Stomach (tissue), 9 donors: ENCODE data around the gene NQO2. TPM values are rescaled to one million over a fixed set of nuclear protein-coding genes. Genes with fewer than 3 reads are reported as not detected.
"Not testable (repeated sequence)": the region's sequence is repeated elsewhere in the genome, so short reads cannot be mapped to it uniquely, and the experiment has no call there.

Experiments
- DNase-seq, 2 donors: peaks; one replicate each; pipeline versions ENCODE4 v3.0.0 to v3.0.0-alpha.2; 2013 to 2019
- H3K27ac ChIP-seq, 5 donors: fragments of 200-600 bp in 4 of 5; sonication (generic) in 4 of 5; one replicate each; pipeline ENCODE4 v1.5.1; 2013 to 2019; ENCODE audit warnings: mild to moderate bottlenecking in 1 of 5, moderate library complexity in 1 of 5
- H3K27me3 ChIP-seq, 3 donors: fragments of 200-600 bp; sonication (generic); one replicate each; pipeline ENCODE4 v1.5.1; 2017 to 2019; ENCODE audit warnings: mixed run types in 1 of 3
- H3K36me3 ChIP-seq, 4 donors: fragments of 200-600 bp; sonication (generic); 1 replicate in 3 of 4; 2 replicates in 1 of 4; pipeline ENCODE4 v1.5.1; 2016 to 2019
- H3K4me1 ChIP-seq, 4 donors: fragments of 200-600 bp; sonication (generic); one replicate each; pipeline ENCODE4 v1.5.1; 2016 to 2019
- H3K4me3 ChIP-seq, 4 donors: fragments of 200-600 bp; sonication (generic) in 3 of 4; one replicate each; pipeline ENCODE4 v1.5.1; 2016 to 2019; ENCODE audit warnings: mild to moderate bottlenecking in 1 of 4
- H3K9me3 ChIP-seq, 4 donors: fragments of 200-600 bp; sonication (generic); one replicate each; pipeline ENCODE4 v1.5.1; 2016 to 2019
- CTCF ChIP-seq, 7 experiments: fragments of 450-650 bp in 4 of 7; fragments of 200-600 bp in 3 of 7; sonication (generic) in 3 of 7; IDR thresholded peaks; one replicate each; pipeline ENCODE4 v1.5.1; 2016 to 2019; ENCODE audit warnings: antibody characterized with exemption in 7 of 7, control low read depth in 2 of 7, mild to moderate bottlenecking in 1 of 7
- EP300 ChIP-seq: sonication (generic); formaldehyde crosslinking; IDR thresholded peaks from one replicate; pipeline ENCODE4 v1.6.1; 2017; ENCODE audit warnings: antibody characterized with exemption
- POLR2A ChIP-seq, 4 donors: fragments of 450-650 bp; IDR thresholded peaks; one replicate each; pipeline ENCODE4 v1.6.1; 2016; ENCODE audit warnings: antibody characterized with exemption in 4 of 4, control low read depth in 2 of 4, mild to moderate bottlenecking in 1 of 4, moderate library complexity in 1 of 4
- POLR2AphosphoS5 ChIP-seq, 3 donors: sonication (generic); formaldehyde crosslinking; IDR thresholded peaks; one replicate each; pipeline ENCODE4 v1.6.1; 2016; ENCODE audit warnings: antibody characterized with exemption in 3 of 3
- WGBS, 5 donors: extraction: QIAGEN DNeasy Blood & Tissue Kit in 3 of 5; methylation state at CpG; one replicate each; pipeline versions ENCODE4 v1.1.5 to v1.1.7; 2013 to 2018; 5-methylcytosine and 5-hydroxymethylcytosine counted together
- intact Hi-C: fragments of 100-400 bp; cut with DNase I; formaldehyde crosslinking; loops from one replicate; pipeline ENCODE4 v1.15.1; 2023; ENCODE audit warnings: low total_unique reads
- polyA plus RNA-seq, 3 donors: library from polyadenylated mRNA; stranded (reverse); fragments of 200-250 nt; gene quantifications; one replicate each; pipeline ENCODE4 v1.2.3, GENCODE V29; 2013
- total RNA-seq, 5 donors: library from RNA; depleted of rRNA; stranded (reverse); fragments of >200 nt; gene quantifications; one replicate each; pipeline versions ENCODE4 v1.1.0 to v1.2.3, GENCODE V29; 2014 to 2016
- donor health status: healthy with polysubstance abuse.
- donor health status: Bipolar disorder and iron deficiency.
- donor health status: healthy.

The NQO2 gene
- total and polyA plus RNA-seq, 8 donors, result 0.87 to 43.1 (median 28.3) TPM; not detected in 1

- DNase-seq, result peak in 1 of 2 donors; percentile 71
- peaks cover 17 to 44% (median 29%) of the 10 kb centered on the region in 4 donors for H3K4me1 ChIP-seq
- no peak overlapping the region for H3K4me3 ChIP-seq
- H3K27me3 ChIP-seq, result no peaks in the 10 kb centered on the region
- peak overlapping the region in 2 of 5 donors; percentile 14 to 29 for H3K27ac ChIP-seq
- no peaks in the 10 kb centered on the region for H3K9me3 ChIP-seq
- no peak for TF ChIP-seq EP300
- peak in 2 of 3 donors; percentile 20 to 58 for TF ChIP-seq POLR2AphosphoS5 (IDR thresholded peaks at IDR 0.05)
- TF ChIP-seq POLR2A (IDR thresholded peaks at IDR 0.05), result no peak
- TF ChIP-seq CTCF (IDR thresholded peaks at IDR 0.05), result peak in 5 of 7 experiments; percentile 36 to 54 (median 47)
- H3K36me3 ChIP-seq, result peaks cover 16 to 32% (median 30%) of the 10 kb centered on the region in 4 donors
- intact Hi-C loops, result no loop called here
- 36 to 57% (median 55%) methylated on average over 2 of the region's 2 CpGs for WGBS, 5 donors
Observed at GRCh38 chr6:3001773-3002293, 2.1 kb downstream of the NQO2 start.

- intact Hi-C loops, DNase-seq, H3K27me3 ChIP-seq, H3K9me3 ChIP-seq, H3K4me3 ChIP-seq, H3K27ac ChIP-seq: not testable (repeated sequence)
- peaks cover 17 to 42% (median 29%) of the 10 kb centered on the region in 4 donors for H3K4me1 ChIP-seq
- peaks cover 18 to 45% (median 42%) of the 10 kb centered on the region in 4 donors for H3K36me3 ChIP-seq
- 74 to 97% (median 89%) methylated on average over 3 to 4 of the region's 5 CpGs for WGBS, 5 donors
Observed at GRCh38 chr6:3003226-3003625, 3.5 kb downstream of the NQO2 start.

GRCh38 chr6:3005077-3005476 is 5.4 kb downstream of the NQO2 start:
- Histone ChIP-seq H3K27ac (no peak overlapping the region), H3K9me3 (no peaks in the 10 kb centered on the region), H3K4me3 (no peak overlapping the region), H3K4me1 (peaks cover 9 to 28% (median 17%) of the 10 kb centered on the region in 4 donors), H3K36me3 (peaks cover 26 to 64% (median 61%) of the 10 kb centered on the region in 4 donors), H3K27me3 (no peaks in the 10 kb centered on the region)
- TF ChIP-seq POLR2A (IDR thresholded peaks at IDR 0.05) (no peak), POLR2AphosphoS5 (IDR thresholded peaks at IDR 0.05) (no peak), EP300 (no peak), CTCF (IDR thresholded peaks at IDR 0.05) (no peak)
- WGBS, 5 donors, result 91 to 97% (median 95%) methylated on average over 9 of the region's 9 CpGs
- intact Hi-C loops, result loop anchor here (5.0 kb wide), 1 partner anchor 42 kb away; no protein-coding TSS in a partner anchor
- DNase-seq, result no peak

GRCh38 chr6:3005874-3006273 is 6.2 kb downstream of the NQO2 start:
- DNase-seq, result no peak
- no peaks in the 10 kb centered on the region for H3K27me3 ChIP-seq
- no peak overlapping the region for H3K4me3 ChIP-seq
- peaks cover 4 to 20% (median 10%) of the 10 kb centered on the region in 4 donors for H3K4me1 ChIP-seq
- H3K9me3 ChIP-seq, result peaks cover 0 to 5% (median 4%) of the 10 kb centered on the region in 4 donors
- TF ChIP-seq POLR2AphosphoS5 (IDR thresholded peaks at IDR 0.05), result no peak
- TF ChIP-seq EP300, result no peak
- no peak for TF ChIP-seq POLR2A (IDR thresholded peaks at IDR 0.05)
- no peak for TF ChIP-seq CTCF (IDR thresholded peaks at IDR 0.05)
- H3K36me3 ChIP-seq, result peaks cover 31 to 72% (median 69%) of the 10 kb centered on the region in 4 donors
- no peak overlapping the region for H3K27ac ChIP-seq
- 91 to 99% (median 97%) methylated on average over 9 of the region's 9 CpGs for WGBS, 5 donors
- intact Hi-C loops, result loop anchor here (5.0 kb wide), 1 partner anchor 41 kb away; no protein-coding TSS in a partner anchor

GRCh38 chr6:3006476-3006875 is 6.8 kb downstream of the NQO2 start:
- Histone ChIP-seq H3K4me3 (no peak overlapping the region), H3K36me3 (peaks cover 31 to 78% (median 75%) of the 10 kb centered on the region in 4 donors), H3K9me3 (peaks cover 0 to 11% (median 7%) of the 10 kb centered on the region in 4 donors), H3K4me1 (peaks cover 4 to 14% (median 6%) of the 10 kb centered on the region in 4 donors), H3K27me3 (no peaks in the 10 kb centered on the region), H3K27ac (no peak overlapping the region)
- no peak for DNase-seq
- intact Hi-C loops, result loop anchor here (5.0 kb wide), 1 partner anchor 41 kb away; no protein-coding TSS in a partner anchor
- WGBS, 5 donors, result 81 to 97% (median 88%) methylated on average over 5 of the region's 5 CpGs
- TF ChIP-seq POLR2A (IDR thresholded peaks at IDR 0.05) (no peak), EP300 (no peak), CTCF (IDR thresholded peaks at IDR 0.05) (no peak), POLR2AphosphoS5 (IDR thresholded peaks at IDR 0.05) (no peak)
